Loucy (cell line): ENCODE results near the gene ZNF669.

Source experiments
- H2AFZ ChIP-seq: fragments of 200-600 bp; sonication (generic); 2 replicates; pipeline ENCODE4 v1.6.0; 2016; ENCODE audit warnings: antibody characterized with exemption, mild to moderate bottlenecking, low read length, moderate library complexity
- H3F3A ChIP-seq: fragments of 200-600 bp; 2 replicates; pipeline ENCODE4 v1.6.0; 2016; ENCODE audit warnings: antibody characterized with exemption, low read depth, mild to moderate bottlenecking
- H3K27me3 ChIP-seq: fragments of 200-600 bp; sonication (generic); 2 replicates; pipeline ENCODE4 v1.6.1; 2014; ENCODE audit warnings: low read length, mild to moderate bottlenecking; ENCODE audit not compliant: insufficient read depth, poor library complexity, severe bottlenecking
- H3K36me3 ChIP-seq: fragments of 200-600 bp; sonication (generic); 2 replicates; pipeline ENCODE4 v1.6.1; 2016; ENCODE audit warnings: low read length; ENCODE audit not compliant: insufficient read depth
- H3K4me1 ChIP-seq: fragments of 200-600 bp; sonication (generic); 2 replicates; pipeline ENCODE4 v1.5.1; 2014; ENCODE audit warnings: low read length, mild to moderate bottlenecking; ENCODE audit not compliant: insufficient read depth, poor library complexity, severe bottlenecking
- H3K4me2 ChIP-seq: fragments of 200-600 bp; sonication (generic); 2 replicates; pipeline ENCODE4 v1.6.0; 2014; ENCODE audit warnings: antibody characterized with exemption, low read length, low read depth, mild to moderate bottlenecking; ENCODE audit not compliant: poor library complexity, severe bottlenecking
- H3K4me3 ChIP-seq: fragments of 200-600 bp; sonication (generic); 2 replicates; pipeline ENCODE4 v1.5.1; 2014; ENCODE audit warnings: low read length, mild to moderate bottlenecking, mixed read lengths; ENCODE audit not compliant: poor library complexity, severe bottlenecking
- H3K79me2 ChIP-seq: fragments of 200-600 bp; sonication (generic); 2 replicates; pipeline ENCODE4 v1.6.1; 2014; ENCODE audit warnings: low read length; ENCODE audit not compliant: insufficient read depth
- H3K9ac ChIP-seq: fragments of 200-600 bp; sonication (generic); 2 replicates; pipeline ENCODE4 v1.6.0; 2014; ENCODE audit warnings: mild to moderate bottlenecking, low read depth, low read length, moderate library complexity; ENCODE audit not compliant: poor library complexity, severe bottlenecking
- H3K9me2 ChIP-seq: fragments of 200-600 bp; sonication (generic); replicated peaks from 2 replicates; pipeline ENCODE4 v1.6.1; 2016; ENCODE audit warnings: low read depth, low read length, mixed read lengths
- H3K9me3 ChIP-seq: fragments of 200-600 bp; sonication (generic); 2 replicates; pipeline ENCODE4 v1.6.1; 2014; ENCODE audit warnings: mild to moderate bottlenecking, antibody characterized with exemption, low read length, low read depth; ENCODE audit not compliant: insufficient read depth
- H4K20me1 ChIP-seq: fragments of 200-600 bp; sonication (generic); 2 replicates; pipeline ENCODE4 v1.6.0; 2014; ENCODE audit warnings: antibody characterized with exemption, low read length, mild to moderate bottlenecking; ENCODE audit not compliant: insufficient read depth, poor library complexity, severe bottlenecking
- CTCF ChIP-seq: fragments of 200-600 bp; sonication (generic); conservative IDR thresholded peaks from 2 replicates; pipeline ENCODE4 v1.5.1; 2014; ENCODE audit warnings: mild to moderate bottlenecking, antibody characterized with exemption, low read length
- EZH2phosphoT487 ChIP-seq: fragments of 200-600 bp; IDR thresholded peaks from 2 replicates; pipeline ENCODE4 v1.6.1; 2018; ENCODE audit warnings: antibody characterized with exemption, mild to moderate bottlenecking, moderate library complexity, borderline replicate concordance

Gene ZNF669

GRCh38 chr1:247104965-247105364, 809 bp upstream of the ZNF669 start:
- H3K9ac ChIP-seq = peak overlapping the region; percentile 19
- H3K79me2 ChIP-seq = peaks cover 38% of the 10 kb centered on the region
- peak overlapping the region; percentile 87 for H3K4me2 ChIP-seq
- peak overlapping the region; percentile 19; the same call in 1 of the 2 replicates for H2AFZ ChIP-seq
- H3K36me3 ChIP-seq = peaks cover 23% of the 10 kb centered on the region
- peaks cover 18% of the 10 kb centered on the region for H3K4me1 ChIP-seq
- no peaks in the 10 kb centered on the region for H3F3A ChIP-seq
- TF ChIP-seq EZH2phosphoT487 (no peak), CTCF (no peak)
- H3K4me3 ChIP-seq = peak overlapping the region; percentile 94
- peaks cover 8% of the 10 kb centered on the region for H4K20me1 ChIP-seq
- peaks cover 9% of the 10 kb centered on the region for H3K27me3 ChIP-seq
- H3K9me2 ChIP-seq = no peaks in the 10 kb centered on the region
- peaks cover 31% of the 10 kb centered on the region for H3K9me3 ChIP-seq

GRCh38 chr1:247102381-247102780, 1.8 kb downstream of the ZNF669 start:
- H3K9me2 ChIP-seq = no peaks in the 10 kb centered on the region

GRCh38 chr1:247100676-247101279, 3.4 kb downstream of the ZNF669 start:
- Histone ChIP-seq H3K36me3 (peaks cover 33% of the 10 kb centered on the region), H3K9ac (no peak overlapping the region), H2AFZ (no peak overlapping the region), H3K27me3 (peaks cover 9% of the 10 kb centered on the region), H3K9me2 (no peaks in the 10 kb centered on the region), H3K79me2 (peaks cover 38% of the 10 kb centered on the region), H3F3A (no peaks in the 10 kb centered on the region), H4K20me1 (peaks cover 8% of the 10 kb centered on the region), H3K4me2 (no peak overlapping the region), H3K4me1 (peaks cover 18% of the 10 kb centered on the region), H3K9me3 (peaks cover 37% of the 10 kb centered on the region), H3K4me3 (no peak overlapping the region)
- no peak for TF ChIP-seq CTCF

More at GRCh38 chr1:247102381-247102780, 1.8 kb downstream of the ZNF669 start:
- Histone ChIP-seq H3K27me3 (peaks cover 9% of the 10 kb centered on the region), H3F3A (no peaks in the 10 kb centered on the region), H4K20me1 (peaks cover 8% of the 10 kb centered on the region), H3K4me3 (peak overlapping the region; percentile 94), H3K36me3 (peaks cover 33% of the 10 kb centered on the region), H3K9ac (no peak overlapping the region), H3K4me2 (peak overlapping the region; percentile 87), H2AFZ (no peak overlapping the region), H3K79me2 (peaks cover 38% of the 10 kb centered on the region), H3K4me1 (peaks cover 18% of the 10 kb centered on the region), H3K9me3 (peaks cover 37% of the 10 kb centered on the region)
- TF ChIP-seq EZH2phosphoT487 = no peak
- no peak for TF ChIP-seq CTCF
